CD14-positive monocyte (primary cell): ENCODE data around the gene SLC12A7. TPM values are rescaled to one million over a fixed set of nuclear protein-coding genes. Genes with fewer than 3 reads are reported as not detected.

Source experiments
- DNase-seq, 3 donors: peaks; one replicate each; pipeline ENCODE4 v3.0.0-alpha.2; 2011 to 2022
- H2AFZ ChIP-seq: 2 replicates; pipeline ENCODE4 v1.6.0; 2012; ENCODE audit warnings: mild to moderate bottlenecking, low read depth, low read length, inconsistent platforms; ENCODE audit not compliant: insufficient read depth, poor library complexity, severe bottlenecking
- H3K27ac ChIP-seq, 2 donors: 1 replicate in 1 of 2; 2 replicates in 1 of 2; pipeline ENCODE4 v1.5.1; 2012 to 2013; ENCODE audit warnings: low read length in 2 of 2, control low read depth in 1 of 2, inconsistent platforms in 1 of 2, low read depth in 1 of 2, mild to moderate bottlenecking in 1 of 2
- H3K27me3 ChIP-seq, 2 donors: one replicate each; pipeline versions ENCODE4 v1.6.0 to v1.6.1; 2011 to 2013; ENCODE audit warnings: low read length in 2 of 2; ENCODE audit not compliant: control insufficient read depth in 2 of 2, insufficient read depth in 2 of 2
- H3K36me3 ChIP-seq, 2 donors: replicated peaks in 1 of 2; 1 replicate in 1 of 2; 2 replicates in 1 of 2; pipeline versions ENCODE4 v1.5.1 to v1.6.1; 2012 to 2013; ENCODE audit warnings: low read length in 2 of 2, control low read depth in 1 of 2, inconsistent platforms in 1 of 2, mild to moderate bottlenecking in 1 of 2; ENCODE audit not compliant: insufficient read depth in 2 of 2, control insufficient read depth in 1 of 2
- H3K4me1 ChIP-seq, 2 donors: 1 replicate in 1 of 2; 2 replicates in 1 of 2; pipeline versions ENCODE4 v1.5.1 to v1.6.1; 2012 to 2013; ENCODE audit warnings: low read length in 2 of 2, control low read depth in 1 of 2, inconsistent platforms in 1 of 2, mild to moderate bottlenecking in 1 of 2, moderate library complexity in 1 of 2; ENCODE audit not compliant: insufficient read depth in 2 of 2, control insufficient read depth in 1 of 2
- H3K4me2 ChIP-seq: replicated peaks from 2 replicates; pipeline ENCODE3; 2012; ENCODE audit warnings: low read length, moderate library complexity, mild to moderate bottlenecking; ENCODE audit not compliant: poor library complexity, severe bottlenecking; ENCODE audit errors: extremely low read depth
- H3K4me3 ChIP-seq, 3 experiments: fragments of 200-600 bp in 1 of 3; sonication (generic) in 1 of 3; replicated peaks in 1 of 3; 1 replicate in 2 of 3; 2 replicates in 1 of 3; pipeline ENCODE4 v1.5.1; 2011 to 2013; ENCODE audit warnings: low read length in 3 of 3, mild to moderate bottlenecking in 3 of 3, control low read depth in 2 of 3, low read depth in 2 of 3, inconsistent platforms in 1 of 3, moderate library complexity in 1 of 3
- H3K79me2 ChIP-seq: 2 replicates; pipeline ENCODE4 v1.6.0; 2012; ENCODE audit warnings: mild to moderate bottlenecking, control low read depth, inconsistent platforms, low read length, moderate library complexity; ENCODE audit not compliant: insufficient read depth
- H3K9ac ChIP-seq: 2 replicates; pipeline ENCODE4 v1.6.0; 2017; ENCODE audit warnings: low read length, mild to moderate bottlenecking; ENCODE audit not compliant: insufficient read depth, poor library complexity, severe bottlenecking
- H3K9me3 ChIP-seq, 2 donors: replicated peaks in 1 of 2; 1 replicate in 1 of 2; 2 replicates in 1 of 2; pipeline versions ENCODE4 v1.5.1 to v1.6.1; 2012 to 2013; ENCODE audit warnings: low read length in 2 of 2, control low read depth in 1 of 2; ENCODE audit not compliant: control insufficient read depth in 1 of 2, insufficient read depth in 1 of 2
- H4K20me1 ChIP-seq: 2 replicates; pipeline ENCODE4 v1.6.0; 2012; ENCODE audit warnings: mild to moderate bottlenecking, low read length, control low read depth, moderate library complexity; ENCODE audit not compliant: insufficient read depth
- H3K27ac Mint-ChIP-seq, 7 donors: one replicate each; pipeline ENCODE4 v1.8.0; 2020; ENCODE audit warnings: mild to moderate bottlenecking in 7 of 7, mixed read lengths in 7 of 7, moderate library complexity in 6 of 7, inconsistent platforms in 2 of 7
- H3K27me3 Mint-ChIP-seq, 3 donors: one replicate each; pipeline ENCODE4 v1.8.0; 2021 to 2022; ENCODE audit warnings: low read depth in 3 of 3, mild to moderate bottlenecking in 3 of 3, mixed read lengths in 3 of 3, moderate library complexity in 3 of 3, inconsistent platforms in 1 of 3
- H3K36me3 Mint-ChIP-seq, 2 donors: one replicate each; pipeline ENCODE4 v1.8.0; 2020; ENCODE audit warnings: mixed read lengths in 2 of 2, inconsistent platforms in 1 of 2, mild to moderate bottlenecking in 1 of 2
- H3K4me1 Mint-ChIP-seq: one replicate; pipeline ENCODE4 v1.8.0; 2020; ENCODE audit warnings: mild to moderate bottlenecking, mixed read lengths
- H3K4me3 Mint-ChIP-seq, 2 donors: one replicate each; pipeline ENCODE4 v1.8.0; 2020; ENCODE audit warnings: mild to moderate bottlenecking in 2 of 2, mixed read lengths in 2 of 2, moderate library complexity in 1 of 2
- H3K9me3 Mint-ChIP-seq, 7 donors: one replicate each; pipeline ENCODE4 v1.8.0; 2020 to 2022; ENCODE audit warnings: mixed read lengths in 7 of 7, mild to moderate bottlenecking in 6 of 7, moderate library complexity in 6 of 7, inconsistent platforms in 2 of 7
- WGBS: methylation state at CpG from one replicate; pipeline ENCODE4 v1.1.5; 2013; ENCODE audit warnings: missing lambda C conversion rate; ENCODE audit not compliant: insufficient coverage; 5-methylcytosine and 5-hydroxymethylcytosine counted together
- intact Hi-C, 2 donors: fragments of 100-400 bp; cut with micrococcal nuclease; formaldehyde crosslinking; loops; one replicate each; pipeline versions ENCODE4 v1.15.0 to v1.15.1; 2023
- polyA plus RNA-seq, 3 donors: library from polyadenylated mRNA; depleted of rRNA in 1 of 3; unstranded in 2 of 3; stranded (reverse) in 1 of 3; fragments of 300-500 nt in 2 of 3; fragments of >200 nt in 1 of 3; fragmentation: Illumina TruSeq in 2 of 3; gene quantifications; 1 replicate in 2 of 3; 2 replicates in 1 of 3; pipeline ENCODE4 v1.2.3, GENCODE V29; 2012 to 2021
- TF ChIP-seq, protein P1 (sequence below): fragments of 200-600 bp; IDR thresholded peaks from one replicate; pipeline ENCODE4 v1.8.0; 2022; ENCODE audit warnings: antibody characterized with exemption, mild to moderate bottlenecking

Gene SLC12A7
- polyA plus RNA-seq, 3 donors: 8.2 to 31.2 (median 12.5) TPM

DNA sequence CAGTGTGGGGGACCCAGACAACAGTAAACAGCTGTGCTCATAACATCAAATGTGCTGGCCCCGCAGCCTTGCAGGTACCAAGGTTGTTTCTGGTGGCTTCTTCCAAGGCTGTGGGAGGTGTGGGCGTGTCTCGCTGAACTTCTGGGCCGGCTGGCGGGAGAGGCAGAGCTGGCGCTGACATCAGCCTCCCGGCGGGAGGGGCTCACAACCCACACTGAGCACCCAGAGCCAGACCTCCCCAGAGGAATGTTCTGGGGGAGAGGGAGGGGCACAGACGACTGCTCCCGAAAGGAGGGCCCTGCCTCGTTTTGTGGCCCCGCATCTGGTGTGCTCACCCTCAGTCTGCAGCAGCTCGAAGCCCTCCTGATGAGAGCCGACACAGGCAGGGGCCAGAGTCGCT is 6.9 kb upstream of the SLC12A7 start:
- Histone ChIP-seq H3K4me3 (no peak overlapping the region), H3K9ac (no peak overlapping the region), H2AFZ (no peak overlapping the region), H3K79me2 (no peaks in the 10 kb centered on the region), H3K27me3 (peaks cover 0 to 7% of the 10 kb centered on the region in 2 donors), H3K9me3 (no peaks in the 10 kb centered on the region), H4K20me1 (no peaks in the 10 kb centered on the region), H3K36me3 (no peaks in the 10 kb centered on the region), H3K4me2 (no peak overlapping the region), H3K4me1 (no peaks in the 10 kb centered on the region), H3K27ac (no peak overlapping the region)
- Mint-ChIP-seq H3K27ac (no peak overlapping the region), H3K4me3 (no peak overlapping the region), H3K9me3 (peaks cover 0 to 3% (median 0%) of the 10 kb centered on the region in 7 donors), H3K36me3 (no peaks in the 10 kb centered on the region), H3K4me1 (peaks cover 4% of the 10 kb centered on the region), H3K27me3 (peaks cover 3 to 16% (median 4%) of the 10 kb centered on the region in 3 donors)
- intact Hi-C loops: no loop called here
- 96% methylated on average over 6 of the region's 15 CpGs for WGBS
- no peak for DNase-seq
- TF ChIP-seq, protein P1, sequence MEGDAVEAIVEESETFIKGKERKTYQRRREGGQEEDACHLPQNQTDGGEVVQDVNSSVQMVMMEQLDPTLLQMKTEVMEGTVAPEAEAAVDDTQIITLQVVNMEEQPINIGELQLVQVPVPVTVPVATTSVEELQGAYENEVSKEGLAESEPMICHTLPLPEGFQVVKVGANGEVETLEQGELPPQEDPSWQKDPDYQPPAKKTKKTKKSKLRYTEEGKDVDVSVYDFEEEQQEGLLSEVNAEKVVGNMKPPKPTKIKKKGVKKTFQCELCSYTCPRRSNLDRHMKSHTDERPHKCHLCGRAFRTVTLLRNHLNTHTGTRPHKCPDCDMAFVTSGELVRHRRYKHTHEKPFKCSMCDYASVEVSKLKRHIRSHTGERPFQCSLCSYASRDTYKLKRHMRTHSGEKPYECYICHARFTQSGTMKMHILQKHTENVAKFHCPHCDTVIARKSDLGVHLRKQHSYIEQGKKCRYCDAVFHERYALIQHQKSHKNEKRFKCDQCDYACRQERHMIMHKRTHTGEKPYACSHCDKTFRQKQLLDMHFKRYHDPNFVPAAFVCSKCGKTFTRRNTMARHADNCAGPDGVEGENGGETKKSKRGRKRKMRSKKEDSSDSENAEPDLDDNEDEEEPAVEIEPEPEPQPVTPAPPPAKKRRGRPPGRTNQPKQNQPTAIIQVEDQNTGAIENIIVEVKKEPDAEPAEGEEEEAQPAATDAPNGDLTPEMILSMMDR: no peak

GRCh38 chr5:1118231-1118698 is 6.4 kb upstream of the SLC12A7 start:
- no peaks in the 10 kb centered on the region for H3K4me1 ChIP-seq
- no peaks in the 10 kb centered on the region for H3K9me3 ChIP-seq
- no peak overlapping the region for H2AFZ ChIP-seq
- H3K4me2 ChIP-seq: no peak overlapping the region
- no peaks in the 10 kb centered on the region for H3K36me3 Mint-ChIP-seq
- H3K4me3 Mint-ChIP-seq: no peak overlapping the region
- H3K27ac ChIP-seq: no peak overlapping the region
- no peak overlapping the region for H3K27ac Mint-ChIP-seq
- H4K20me1 ChIP-seq: no peaks in the 10 kb centered on the region
- H3K27me3 ChIP-seq: peaks cover 0 to 11% of the 10 kb centered on the region in 2 donors
- no peak overlapping the region for H3K9ac ChIP-seq
- no peak overlapping the region for H3K4me3 ChIP-seq
- peaks cover 3 to 16% (median 6%) of the 10 kb centered on the region in 3 donors for H3K27me3 Mint-ChIP-seq
- TF ChIP-seq, protein P1: no peak
- H3K36me3 ChIP-seq: no peaks in the 10 kb centered on the region
- no peaks in the 10 kb centered on the region for H3K79me2 ChIP-seq
- intact Hi-C loops: no loop called here
- no peak for DNase-seq
- peaks cover 0 to 3% (median 0%) of the 10 kb centered on the region in 7 donors for H3K9me3 Mint-ChIP-seq
- 59% methylated on average over 12 of the region's 16 CpGs for WGBS
- peaks cover 4% of the 10 kb centered on the region for H3K4me1 Mint-ChIP-seq
